Regular cardiac myocyte (primary cell): Measurements from ENCODE around the gene PAPPA2. TPM values are rescaled to one million over a fixed set of nuclear protein-coding genes. Genes with fewer than 3 reads are reported as not detected.

ENCODE experiments used
- total RNA-seq: library from RNA; depleted of rRNA; stranded (reverse); fragments of >200 nt; gene quantifications from 2 replicates; pipeline ENCODE4 v1.2.3, GENCODE V29; 2014

The PAPPA2 gene, protein sequence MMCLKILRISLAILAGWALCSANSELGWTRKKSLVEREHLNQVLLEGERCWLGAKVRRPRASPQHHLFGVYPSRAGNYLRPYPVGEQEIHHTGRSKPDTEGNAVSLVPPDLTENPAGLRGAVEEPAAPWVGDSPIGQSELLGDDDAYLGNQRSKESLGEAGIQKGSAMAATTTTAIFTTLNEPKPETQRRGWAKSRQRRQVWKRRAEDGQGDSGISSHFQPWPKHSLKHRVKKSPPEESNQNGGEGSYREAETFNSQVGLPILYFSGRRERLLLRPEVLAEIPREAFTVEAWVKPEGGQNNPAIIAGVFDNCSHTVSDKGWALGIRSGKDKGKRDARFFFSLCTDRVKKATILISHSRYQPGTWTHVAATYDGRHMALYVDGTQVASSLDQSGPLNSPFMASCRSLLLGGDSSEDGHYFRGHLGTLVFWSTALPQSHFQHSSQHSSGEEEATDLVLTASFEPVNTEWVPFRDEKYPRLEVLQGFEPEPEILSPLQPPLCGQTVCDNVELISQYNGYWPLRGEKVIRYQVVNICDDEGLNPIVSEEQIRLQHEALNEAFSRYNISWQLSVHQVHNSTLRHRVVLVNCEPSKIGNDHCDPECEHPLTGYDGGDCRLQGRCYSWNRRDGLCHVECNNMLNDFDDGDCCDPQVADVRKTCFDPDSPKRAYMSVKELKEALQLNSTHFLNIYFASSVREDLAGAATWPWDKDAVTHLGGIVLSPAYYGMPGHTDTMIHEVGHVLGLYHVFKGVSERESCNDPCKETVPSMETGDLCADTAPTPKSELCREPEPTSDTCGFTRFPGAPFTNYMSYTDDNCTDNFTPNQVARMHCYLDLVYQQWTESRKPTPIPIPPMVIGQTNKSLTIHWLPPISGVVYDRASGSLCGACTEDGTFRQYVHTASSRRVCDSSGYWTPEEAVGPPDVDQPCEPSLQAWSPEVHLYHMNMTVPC (N-terminal part only)
- total RNA-seq: 2.9 and 4.8 TPM in 2 replicates

DNA sequence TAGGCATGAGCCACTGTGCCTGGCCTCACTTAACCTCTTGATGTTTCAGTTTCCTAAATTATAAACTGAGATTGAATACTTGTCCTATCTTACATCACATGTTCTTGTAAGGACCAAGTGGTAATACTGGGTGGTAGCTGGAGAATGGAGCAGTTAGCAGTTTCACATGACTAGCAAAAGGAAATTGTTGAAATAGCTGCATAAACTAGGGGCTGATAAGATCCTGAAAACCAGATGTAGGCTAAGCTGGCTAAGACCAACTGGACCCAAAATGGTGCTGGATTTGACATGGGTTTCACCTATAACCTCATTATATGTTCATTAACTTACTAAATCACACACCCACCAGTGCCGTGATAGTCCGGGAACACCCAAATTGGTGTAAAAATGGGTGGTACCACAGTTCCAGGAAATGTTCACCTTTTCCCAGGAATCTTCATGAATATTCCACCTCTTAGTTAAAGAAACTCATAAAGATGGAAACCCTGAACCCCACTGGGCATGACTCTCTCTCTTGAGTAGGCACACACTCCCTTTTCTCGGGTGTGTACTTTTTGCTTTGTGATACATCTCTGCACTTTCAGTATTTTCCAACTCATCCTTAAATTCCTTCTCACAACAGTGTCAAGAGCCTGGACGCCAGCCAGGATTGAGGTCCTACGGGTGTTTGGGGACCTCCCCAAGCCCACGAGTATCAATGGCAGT is at the start of gene PAPPA2:
Gene PAPPA2 (plus strand): TSS at position 502 of the 705 bp plus-strand sequence. CDS start 93,148 bp downstream, outside the sequence.

